Nephron progenitor cell (in vitro differentiated cells): ENCODE results near the gene CDH6.
"Not testable (repeated sequence)": the region's sequence is repeated elsewhere in the genome, so short reads cannot be mapped to it uniquely, and the experiment has no call there.

Experiments used
- DNase-seq: peaks from one replicate; pipeline ENCODE4 v3.0.0; 2021
- H3K27ac Mint-ChIP-seq: 2 replicates; pipeline ENCODE4 v1.8.0; 2021; ENCODE audit warnings: mild to moderate bottlenecking, moderate library complexity, mixed read lengths
- H3K27me3 Mint-ChIP-seq: 2 replicates; pipeline ENCODE4 v1.8.0; 2021; ENCODE audit warnings: mild to moderate bottlenecking, low read depth, mixed read lengths; ENCODE audit not compliant: poor library complexity
- H3K36me3 Mint-ChIP-seq: 2 replicates; pipeline ENCODE4 v1.8.0; 2021; ENCODE audit warnings: low read depth, mixed read lengths
- H3K4me1 Mint-ChIP-seq: 2 replicates; pipeline ENCODE4 v1.8.0; 2021; ENCODE audit warnings: mixed read lengths
- H3K4me3 Mint-ChIP-seq: 2 replicates; pipeline ENCODE4 v1.8.0; 2021; ENCODE audit warnings: mild to moderate bottlenecking, moderate library complexity, mixed read lengths
- H3K9me3 Mint-ChIP-seq: 2 replicates; pipeline ENCODE4 v1.8.0; 2021; ENCODE audit warnings: mild to moderate bottlenecking, moderate library complexity, mixed read lengths
- CTCF ChIP-seq: fragments of 200-600 bp; sonication (generic); IDR thresholded peaks from 2 replicates; pipeline ENCODE4 v1.5.0; 2021; ENCODE audit warnings: antibody characterized with exemption

The CDH6 gene

GRCh38 chr5:31361234-31361633 lies 167.7 kb downstream of the CDH6 start:
- no peak overlapping the region for H3K27ac Mint-ChIP-seq
- no peak overlapping the region for H3K4me3 Mint-ChIP-seq
- H3K9me3 Mint-ChIP-seq: peaks cover 5% of the 10 kb centered on the region
- no peak for DNase-seq
- no peaks in the 10 kb centered on the region for H3K4me1 Mint-ChIP-seq
- TF ChIP-seq CTCF: no peak
- H3K36me3 Mint-ChIP-seq: no peaks in the 10 kb centered on the region
- peaks cover 14% of the 10 kb centered on the region for H3K27me3 Mint-ChIP-seq

- not testable (repeated sequence) for H3K36me3 Mint-ChIP-seq, DNase-seq, H3K27ac Mint-ChIP-seq, H3K4me3 Mint-ChIP-seq, H3K4me1 Mint-ChIP-seq, H3K9me3 Mint-ChIP-seq
- H3K27me3 Mint-ChIP-seq: peaks cover 14% of the 10 kb centered on the region
Observed at GRCh38 chr5:31361704-31362528, 168.4 kb downstream of the CDH6 start.

DNA sequence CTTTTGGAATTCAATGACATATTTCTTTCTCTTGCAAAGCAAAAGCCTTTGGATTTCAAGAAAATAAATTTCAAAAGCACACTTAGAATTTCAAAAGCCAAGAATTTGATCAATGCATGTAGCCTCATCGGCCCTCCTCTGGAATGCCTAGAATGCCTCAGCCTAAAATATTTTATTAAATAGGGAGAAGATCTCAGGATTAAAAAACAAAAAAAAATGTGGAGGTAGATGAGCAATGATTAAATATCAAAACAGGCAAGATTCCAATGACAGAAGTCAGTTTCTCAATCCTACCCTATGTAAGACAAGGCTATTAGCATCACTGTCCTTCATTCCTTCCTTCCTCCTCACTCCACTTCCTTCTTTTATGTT lies 169.0 kb downstream of the CDH6 start:
- peaks cover 14% of the 10 kb centered on the region for H3K27me3 Mint-ChIP-seq
- H3K36me3 Mint-ChIP-seq: no peaks in the 10 kb centered on the region
- no peak for TF ChIP-seq CTCF
- no peaks in the 10 kb centered on the region for H3K4me1 Mint-ChIP-seq
- no peak for DNase-seq
- H3K4me3 Mint-ChIP-seq: no peak overlapping the region
- H3K9me3 Mint-ChIP-seq: peaks cover 3% of the 10 kb centered on the region
- H3K27ac Mint-ChIP-seq: no peak overlapping the region

DNA sequence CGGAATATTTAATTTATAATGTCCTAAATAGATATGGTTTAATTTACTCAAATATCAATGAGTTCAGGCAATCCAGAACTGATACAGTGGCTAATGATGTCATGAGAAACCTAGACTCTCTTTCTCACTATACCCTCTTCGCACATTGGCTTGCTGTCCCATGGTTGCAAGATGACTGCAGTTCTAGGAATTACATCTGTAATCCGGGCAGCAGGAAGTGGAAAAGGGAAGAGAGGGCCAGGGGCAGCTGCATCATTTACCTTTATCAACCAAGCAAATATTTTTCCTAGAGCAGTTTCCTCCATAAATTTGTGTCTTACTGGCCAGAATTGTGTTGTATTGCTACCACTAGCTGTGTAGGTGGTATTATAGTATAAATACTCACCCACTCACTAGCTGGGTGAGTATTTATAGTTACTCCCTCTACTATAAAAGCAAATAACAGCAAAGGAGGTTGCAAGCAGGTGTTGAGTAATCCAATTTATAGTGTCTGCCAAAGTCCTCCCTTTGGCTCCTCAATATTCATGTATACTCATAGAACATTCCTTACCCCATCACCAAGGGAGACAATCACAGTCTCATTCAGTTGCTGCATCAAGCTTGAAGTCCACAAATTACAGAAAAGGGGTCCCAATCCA lies 169.6 kb downstream of the CDH6 start:
- H3K9me3 Mint-ChIP-seq: peaks cover 3% of the 10 kb centered on the region
- no peaks in the 10 kb centered on the region for H3K36me3 Mint-ChIP-seq
- H3K4me3 Mint-ChIP-seq: no peak overlapping the region
- no peak for DNase-seq
- no peak overlapping the region for H3K27ac Mint-ChIP-seq
- TF ChIP-seq CTCF: no peak
- no peaks in the 10 kb centered on the region for H3K4me1 Mint-ChIP-seq
- peaks cover 14% of the 10 kb centered on the region for H3K27me3 Mint-ChIP-seq

GRCh38 chr5:31364881-31365636 lies 171.6 kb downstream of the CDH6 start:
- Mint-ChIP-seq H3K27me3 (peaks cover 11% of the 10 kb centered on the region), H3K9me3 (peaks cover 3% of the 10 kb centered on the region), H3K27ac (no peak overlapping the region), H3K4me3 (no peak overlapping the region), H3K36me3 (no peaks in the 10 kb centered on the region), H3K4me1 (no peaks in the 10 kb centered on the region)
- no peak for TF ChIP-seq CTCF
- no peak for DNase-seq

- DNase-seq: no peak
- H3K27me3 Mint-ChIP-seq: peaks cover 11% of the 10 kb centered on the region
- TF ChIP-seq CTCF: no peak
- no peak overlapping the region for H3K4me3 Mint-ChIP-seq
- H3K4me1 Mint-ChIP-seq: no peaks in the 10 kb centered on the region
- H3K9me3 Mint-ChIP-seq: peaks cover 3% of the 10 kb centered on the region
- H3K36me3 Mint-ChIP-seq: no peaks in the 10 kb centered on the region
- no peak overlapping the region for H3K27ac Mint-ChIP-seq
Observed at GRCh38 chr5:31365776-31366175, 172.3 kb downstream of the CDH6 start.
